WI38 (cell line): Measurements from ENCODE around the gene HOXB6.
A peak's percentile ranks its signal among the peaks of the same experiment; 100 is the strongest.

Source experiments
- H3K4me3 ChIP-seq: 2 replicates; pipeline ENCODE4 v1.5.1; 2011; ENCODE audit warnings: low read depth, mild to moderate bottlenecking, control low read depth, low read length
- CTCF ChIP-seq: IDR thresholded peaks from 2 replicates; pipeline ENCODE4 v1.5.1; 2012; ENCODE audit warnings: low read depth, mild to moderate bottlenecking, control low read depth, low read length

Gene HOXB6

GRCh38 chr17:48609033-48609432, 4.2 kb upstream of the HOXB6 start:
- H3K4me3 ChIP-seq: no peak overlapping the region; the same call in 1 of the 2 replicates
- no peak for TF ChIP-seq CTCF

GRCh38 chr17:48608494-48608834, 3.7 kb upstream of the HOXB6 start:
- H3K4me3 ChIP-seq: no peak overlapping the region
- TF ChIP-seq CTCF: no peak

GRCh38 chr17:48606892-48607614, 2.3 kb upstream of the HOXB6 start:
- no peak for TF ChIP-seq CTCF
- H3K4me3 ChIP-seq: no peak overlapping the region

- no peak overlapping the region for H3K4me3 ChIP-seq
- no peak for TF ChIP-seq CTCF
Measured at GRCh38 chr17:48605991-48606891, 1.5 kb upstream of the HOXB6 start.

- TF ChIP-seq CTCF: no peak
- no peak overlapping the region for H3K4me3 ChIP-seq
Measured at GRCh38 chr17:48605409-48605919, 678 bp upstream of the HOXB6 start.

- H3K4me3 ChIP-seq: peak overlapping the region; percentile 38
- no peak for TF ChIP-seq CTCF
Measured at GRCh38 chr17:48603959-48604769, 622 bp downstream of the HOXB6 start.
